GM21360 (cell line): Measurements from ENCODE around the gene LY6G6D.
"Not testable (repeated sequence)": the region's sequence is repeated elsewhere in the genome, so short reads cannot be mapped to it uniquely, and the experiment has no call there.

Experiments
- ATAC-seq: cut with Tn5 transposase; IDR thresholded peaks from one replicate; pipeline ENCODE4 v1.9.1; 2021; ENCODE audit warnings: mild to moderate bottlenecking, moderate library complexity; ENCODE audit not compliant: unreplicated experiment

The LY6G6D gene

DNA sequence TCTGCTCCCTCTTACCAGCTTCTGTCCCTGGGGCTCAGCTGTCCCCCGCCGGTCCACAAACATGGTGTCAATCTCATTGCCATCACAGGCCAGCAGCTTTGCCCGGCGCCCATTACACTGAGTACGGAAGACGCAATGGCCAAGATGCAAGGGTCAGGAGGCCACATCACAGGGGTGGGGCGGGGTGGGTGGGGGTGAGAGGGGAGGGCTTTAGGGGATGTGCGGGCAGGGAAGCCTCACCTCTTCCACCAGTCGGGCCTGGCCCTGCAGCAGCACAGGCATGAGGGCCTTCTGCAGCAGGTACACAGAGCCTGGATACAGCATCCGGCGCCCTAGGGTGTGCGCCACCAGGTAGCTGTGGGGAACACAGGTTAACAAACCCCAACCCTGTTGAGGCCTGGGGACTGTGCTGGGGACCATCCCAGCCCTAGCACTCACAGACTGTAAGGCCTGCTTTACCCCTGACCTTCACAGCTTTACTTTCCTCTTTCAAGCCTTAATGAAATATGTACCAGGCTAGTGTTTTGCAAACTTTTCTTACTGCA is 23.5 kb upstream of the LY6G6D start:
- no peak for ATAC-seq

DNA sequence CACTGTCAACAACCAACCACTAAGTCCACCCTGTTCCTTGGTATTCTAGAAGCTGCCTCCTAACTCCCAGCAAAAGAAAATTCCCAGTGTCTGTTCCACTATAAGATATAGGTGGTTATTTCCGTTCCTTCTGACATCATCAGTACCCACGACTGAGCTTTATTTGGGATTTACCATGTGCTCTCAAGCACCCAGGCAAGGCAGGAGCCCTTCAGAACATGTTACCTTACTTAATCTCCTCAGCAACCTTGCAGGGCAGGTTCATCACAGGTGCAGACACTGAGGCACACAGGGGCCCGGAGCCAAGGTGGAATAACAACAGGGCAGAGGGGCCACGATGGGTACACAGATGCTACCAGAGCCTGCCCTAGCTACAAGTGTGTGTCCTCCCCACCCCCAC is 22.8 kb upstream of the LY6G6D start:
- no peak for ATAC-seq

DNA sequence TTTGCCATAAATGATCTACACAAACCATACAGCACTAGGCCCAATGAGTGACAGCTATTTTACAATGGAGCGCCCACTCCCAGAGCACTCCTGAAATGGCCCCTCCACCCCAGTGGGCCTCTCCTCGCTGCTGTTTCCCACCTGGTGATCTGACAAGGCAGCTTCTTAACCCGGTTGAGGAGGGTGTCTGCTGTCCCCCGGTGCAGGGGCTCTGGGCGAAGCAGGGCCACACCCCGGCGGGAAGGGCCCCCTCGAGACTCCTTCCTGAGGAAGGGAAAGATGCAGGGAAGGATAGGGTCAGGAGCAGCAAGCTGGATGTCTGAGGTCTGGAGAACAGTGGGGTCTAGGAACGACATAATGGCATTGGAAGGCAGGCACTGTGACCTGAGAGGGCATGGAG is 22.3 kb upstream of the LY6G6D start:
- ATAC-seq = no peak

DNA sequence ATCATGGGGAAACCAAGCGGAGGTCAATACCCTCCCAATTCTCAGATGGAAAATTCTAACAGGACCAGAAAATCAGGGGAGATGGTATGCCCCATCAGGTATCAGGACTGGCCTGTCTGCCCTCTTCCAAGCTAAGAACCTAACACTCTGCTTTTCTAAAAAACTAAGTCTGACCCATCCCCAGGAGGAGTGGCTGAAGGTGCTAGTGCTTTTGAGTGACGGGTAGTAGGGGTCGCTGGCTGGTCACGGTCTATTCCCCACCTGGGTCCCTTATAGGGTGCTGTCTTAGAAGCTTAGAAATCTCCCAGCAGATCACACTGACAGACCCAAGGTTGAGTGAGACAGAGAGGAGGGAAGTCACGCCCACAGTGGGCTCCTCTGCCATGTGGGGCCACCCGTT is 21.6 kb upstream of the LY6G6D start:
- no peak for ATAC-seq

DNA sequence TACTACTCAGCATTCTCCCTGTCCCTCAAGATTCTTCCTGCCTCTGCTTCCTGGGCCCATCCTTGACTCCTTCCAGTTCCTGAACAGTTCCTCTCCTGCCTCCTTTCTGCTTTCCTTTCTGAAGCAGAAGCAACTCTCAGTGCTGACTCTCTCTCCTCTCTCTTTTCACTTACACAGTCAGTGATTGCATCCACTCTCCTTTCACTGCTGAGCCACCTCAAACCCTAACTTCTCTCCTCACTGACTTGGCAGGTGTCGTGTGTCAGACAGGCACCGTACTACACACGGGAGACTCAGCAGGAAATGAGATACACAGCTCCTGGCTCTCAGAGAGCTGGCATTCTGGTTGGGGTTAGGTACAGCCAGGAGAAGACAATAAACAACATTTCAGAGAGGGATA is 17.6 kb upstream of the LY6G6D start:
- ATAC-seq = no peak

DNA sequence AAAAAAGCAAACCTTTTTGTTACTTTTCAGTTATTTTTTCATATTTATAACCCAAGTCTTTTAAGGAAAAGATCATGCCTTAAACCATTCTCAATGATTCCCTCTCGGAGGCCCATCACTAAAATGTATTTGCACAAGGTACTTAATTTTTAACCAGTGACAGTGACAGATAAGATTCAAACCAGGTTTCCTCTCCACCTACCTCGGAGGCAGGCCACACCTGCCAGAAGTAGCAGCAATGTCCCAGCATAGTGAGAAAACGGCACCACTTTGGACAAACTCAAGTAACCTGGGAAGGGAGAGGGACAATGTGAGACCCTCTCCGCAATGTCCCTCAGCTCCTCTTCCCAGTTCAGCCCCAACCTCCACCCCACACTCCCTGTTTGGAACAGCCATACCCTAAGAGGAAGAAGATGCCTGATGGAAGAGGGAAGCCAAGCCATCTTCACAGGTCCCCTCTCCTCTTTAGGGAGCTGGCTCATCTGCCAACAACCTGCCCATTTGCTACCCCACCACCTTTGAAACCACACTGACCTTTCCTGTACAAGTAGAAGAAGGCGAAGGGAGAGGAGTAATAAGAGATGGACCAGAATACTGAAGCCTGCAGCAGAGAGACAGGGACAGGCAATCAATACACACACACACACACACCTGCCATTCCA is 14.3 kb upstream of the LY6G6D start:
- ATAC-seq = no peak

DNA sequence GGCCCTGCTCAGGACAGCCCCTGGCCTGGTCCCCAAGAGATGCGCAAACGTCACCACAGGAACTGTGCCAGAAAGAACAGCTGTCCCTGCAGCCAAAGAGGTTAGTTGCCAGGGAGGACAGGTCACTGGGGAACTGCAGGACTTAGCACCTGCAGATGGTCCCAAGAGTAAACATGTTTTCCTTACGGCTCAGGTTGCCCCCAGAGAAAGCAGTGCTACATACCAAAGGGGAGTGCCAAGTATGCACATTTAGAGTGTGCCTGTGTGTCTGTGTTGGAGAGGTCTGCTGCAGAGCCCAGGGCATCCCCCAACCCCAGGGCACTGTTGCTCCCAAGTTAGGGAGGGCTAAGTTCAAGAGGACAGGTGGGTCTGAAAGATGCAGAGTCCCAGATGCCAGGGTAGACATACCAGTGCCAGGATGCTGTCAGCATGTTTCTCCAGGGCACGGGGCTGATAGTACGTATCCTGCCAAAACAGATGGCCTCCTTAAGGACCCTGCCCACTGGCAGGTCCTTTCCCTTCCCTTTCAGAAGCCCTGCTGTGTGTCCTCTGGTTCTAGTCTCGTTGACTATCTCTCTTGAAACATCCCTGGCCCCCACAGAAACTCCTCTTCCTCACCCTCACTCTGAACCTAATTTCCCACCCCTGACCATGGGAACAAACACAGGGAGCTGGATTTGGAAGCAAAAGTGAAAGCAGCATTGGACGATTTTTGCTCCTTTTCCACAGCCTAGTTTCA is 13.3 kb upstream of the LY6G6D start:
- ATAC-seq = no peak

DNA sequence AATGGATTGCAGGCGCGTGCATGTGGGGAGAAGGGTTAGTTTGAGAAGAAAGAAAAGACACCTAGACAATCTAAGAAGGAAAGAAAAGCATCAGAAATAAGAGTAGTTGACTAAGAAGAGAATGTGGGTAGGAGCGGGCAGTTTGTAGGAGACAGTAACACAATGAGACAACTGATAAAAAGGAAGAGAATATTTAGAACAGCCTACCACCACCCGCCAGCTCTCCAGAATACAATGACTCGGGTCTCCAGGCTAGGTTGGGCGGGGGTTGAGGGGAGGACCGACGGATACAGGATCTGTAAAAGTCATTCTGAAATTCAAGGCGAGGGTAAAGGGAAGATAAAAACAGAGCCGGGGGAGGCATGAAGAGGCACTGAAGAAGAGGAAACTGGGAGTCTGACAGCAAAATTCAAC is 12.7 kb upstream of the LY6G6D start:
- no peak for ATAC-seq

DNA sequence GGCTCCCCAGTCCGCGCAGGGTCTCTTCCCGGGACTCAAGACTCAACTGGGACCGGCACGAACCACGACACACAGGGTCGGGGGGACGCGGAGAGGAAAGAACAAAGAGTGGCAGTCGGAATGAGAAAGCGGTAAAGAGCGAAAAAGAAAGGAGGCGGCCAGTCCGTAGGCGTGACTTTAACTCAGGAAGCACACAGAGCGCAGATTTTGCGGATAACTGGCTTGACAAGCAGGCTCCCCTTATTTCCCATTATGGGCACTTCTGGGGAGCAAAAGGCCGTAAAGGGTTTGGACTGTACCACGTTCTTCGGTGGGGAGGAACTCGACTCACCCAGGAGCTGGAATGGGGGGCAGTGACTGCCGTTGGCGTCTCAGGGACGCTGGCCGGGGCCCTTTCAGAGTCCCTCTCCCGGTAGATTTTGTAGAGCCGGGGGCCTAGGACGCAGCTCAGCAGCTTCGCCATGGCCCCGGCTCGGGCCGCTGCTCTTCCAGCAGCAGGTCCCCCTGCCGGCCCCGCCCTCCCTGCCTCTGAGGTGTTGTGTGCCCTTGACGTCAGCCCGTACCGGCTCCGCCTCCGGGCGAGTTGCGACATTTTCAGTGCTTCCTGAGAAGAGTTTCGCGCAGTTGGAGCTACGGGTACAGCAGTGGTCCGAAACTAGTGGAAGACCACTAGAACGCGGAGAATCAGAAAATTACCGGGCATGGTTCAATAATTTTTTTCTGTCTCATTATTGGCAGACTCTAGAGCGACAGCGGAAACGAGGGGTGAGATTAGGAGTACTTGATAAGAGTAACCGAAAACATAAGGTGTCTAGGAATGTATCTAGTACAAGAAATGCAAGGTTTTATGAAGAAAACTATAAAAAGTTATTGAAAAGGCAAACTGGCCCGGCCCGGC is 12.1 kb upstream of the LY6G6D start, which contains the start of gene ABHD16A:
Gene ABHD16A (minus strand): TSS at position 506 of the 898 bp plus-strand sequence. CDS start 43 bp downstream, at position 463.
- ATAC-seq = peak; percentile 71

DNA sequence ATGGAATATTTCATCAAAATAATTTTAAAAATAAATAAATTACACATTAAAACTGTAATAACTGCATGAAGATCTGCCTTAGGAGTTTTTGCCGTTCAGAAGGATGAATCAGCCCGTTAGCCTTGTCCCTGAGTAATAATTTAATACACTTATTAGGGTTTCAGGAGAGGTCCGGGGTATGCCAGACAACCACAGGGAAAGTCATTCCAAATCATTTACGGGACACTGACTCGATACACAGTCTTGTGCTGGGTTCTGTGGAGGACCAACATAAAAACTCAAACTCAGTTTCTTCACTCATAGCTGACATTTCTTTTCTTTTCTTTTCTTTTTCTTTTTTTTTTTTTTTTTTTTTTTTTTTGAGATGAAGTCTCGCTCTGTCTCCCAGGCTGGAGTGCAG is 9.2 kb upstream of the LY6G6D start:
- no peak for ATAC-seq

DNA sequence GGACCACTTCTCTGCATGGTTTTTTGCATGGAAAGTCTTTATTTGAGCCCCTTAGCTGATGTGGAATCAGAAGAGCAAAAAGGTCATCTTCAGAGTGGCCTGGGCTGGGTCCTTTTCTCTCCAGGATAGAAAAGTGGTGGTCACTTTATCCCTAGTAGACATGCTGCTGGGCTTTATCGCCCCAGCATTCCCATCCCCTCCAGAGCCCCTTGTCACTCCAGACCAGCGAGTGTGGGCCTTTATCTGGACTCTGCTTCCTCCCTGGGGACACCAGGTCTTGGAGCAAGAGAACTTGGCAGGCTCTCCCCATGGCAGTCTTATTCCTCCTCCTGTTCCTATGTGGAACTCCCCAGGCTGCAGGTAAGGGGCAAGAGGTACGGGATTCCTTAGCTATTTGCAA is 8.5 kb upstream of the LY6G6D start, which contains the start of gene LY6G6F:
Gene LY6G6F (plus strand): TSS at position 268 of the 400 bp plus-strand sequence. CDS start 41 bp downstream, at position 309.
- ATAC-seq = no peak

DNA sequence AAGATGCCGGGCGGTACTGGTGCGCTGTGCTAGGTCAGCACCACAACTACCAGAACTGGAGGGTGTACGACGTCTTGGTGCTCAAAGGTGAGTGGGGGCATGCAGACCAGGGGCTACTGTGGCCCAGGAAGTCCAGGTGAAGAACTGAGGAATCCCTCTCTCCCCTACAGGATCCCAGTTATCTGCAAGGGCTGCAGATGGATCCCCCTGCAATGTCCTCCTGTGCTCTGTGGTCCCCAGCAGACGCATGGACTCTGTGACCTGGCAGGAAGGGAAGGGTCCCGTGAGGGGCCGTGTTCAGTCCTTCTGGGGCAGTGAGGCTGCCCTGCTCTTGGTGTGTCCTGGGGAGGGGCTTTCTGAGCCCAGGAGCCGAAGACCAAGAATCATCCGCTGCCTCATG is 7.4 kb upstream of the LY6G6D start:
- no peak for ATAC-seq

DNA sequence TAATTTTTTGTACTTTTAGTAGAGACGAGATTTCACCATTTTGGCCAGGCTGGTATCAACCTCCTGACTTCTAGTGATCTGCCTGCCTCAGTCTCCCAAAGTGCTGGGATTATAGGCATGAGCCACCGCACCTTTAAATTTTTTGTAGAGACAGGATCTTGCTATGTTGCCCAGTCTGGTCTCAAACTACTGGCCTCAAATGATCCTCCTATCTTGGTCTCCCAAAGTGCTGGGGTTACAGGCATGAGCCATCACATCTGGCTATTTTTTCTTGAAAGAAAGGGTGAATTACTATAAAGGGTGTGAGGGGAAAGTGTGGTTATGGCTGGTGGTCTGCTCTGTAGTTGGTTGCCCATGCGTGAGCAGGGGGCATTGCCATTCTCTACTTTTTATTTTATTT is 6.9 kb upstream of the LY6G6D start:
- ATAC-seq = no peak

DNA sequence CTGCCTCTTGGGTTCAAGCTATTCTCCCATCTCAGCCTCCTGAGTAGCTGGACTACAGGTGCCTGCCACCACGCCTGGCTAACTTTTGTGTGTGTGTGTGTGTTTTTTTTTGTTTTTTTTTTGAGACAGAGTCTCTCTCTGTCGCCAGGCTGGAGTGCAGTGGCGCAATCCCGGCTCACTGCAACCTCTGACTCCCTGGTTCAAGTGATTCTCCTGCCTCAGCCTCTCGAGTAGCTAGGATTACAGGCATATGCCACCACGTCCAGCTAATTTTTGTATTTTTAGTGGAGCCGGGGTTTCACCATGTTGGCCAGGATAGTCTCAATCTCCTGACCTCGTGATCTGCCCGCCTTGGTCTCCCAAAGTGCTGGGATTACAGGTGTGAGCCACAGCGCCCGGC is 6.0 kb upstream of the LY6G6D start:
- not testable (repeated sequence) for ATAC-seq

DNA sequence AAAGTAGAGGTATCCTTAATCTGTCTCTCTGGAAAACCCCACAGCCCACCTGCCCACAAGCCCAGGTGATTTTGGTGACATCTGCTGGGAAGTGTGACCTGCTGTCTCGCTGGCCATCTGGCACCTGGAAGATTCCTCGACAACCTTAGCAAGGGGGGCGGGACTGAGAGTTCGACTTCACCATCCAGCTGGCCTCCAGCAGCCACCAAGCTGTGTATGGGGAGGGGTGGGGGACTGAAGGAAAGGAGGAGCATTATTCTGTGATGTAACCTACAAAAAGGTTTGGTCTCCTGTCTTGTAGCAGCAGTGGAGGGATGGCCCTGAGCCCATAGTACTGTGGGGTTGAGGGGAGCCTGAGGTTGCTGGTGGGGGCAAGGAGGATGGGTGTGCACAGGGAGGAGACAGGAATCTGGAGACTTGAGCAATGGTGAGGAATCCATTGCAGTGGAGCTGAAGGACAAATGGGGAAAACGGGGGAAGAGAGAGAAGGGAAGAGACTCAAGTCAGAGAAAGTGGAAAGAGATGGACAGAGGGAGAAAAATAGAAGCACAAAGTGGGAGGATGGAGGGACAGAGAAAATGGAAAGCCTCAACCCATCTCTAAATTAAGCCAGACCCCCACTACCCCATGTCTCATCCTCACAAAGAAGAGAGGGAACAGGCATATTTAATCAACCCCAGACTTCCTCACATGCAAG is 4.5 kb upstream of the LY6G6D start:
- no peak for ATAC-seq

DNA sequence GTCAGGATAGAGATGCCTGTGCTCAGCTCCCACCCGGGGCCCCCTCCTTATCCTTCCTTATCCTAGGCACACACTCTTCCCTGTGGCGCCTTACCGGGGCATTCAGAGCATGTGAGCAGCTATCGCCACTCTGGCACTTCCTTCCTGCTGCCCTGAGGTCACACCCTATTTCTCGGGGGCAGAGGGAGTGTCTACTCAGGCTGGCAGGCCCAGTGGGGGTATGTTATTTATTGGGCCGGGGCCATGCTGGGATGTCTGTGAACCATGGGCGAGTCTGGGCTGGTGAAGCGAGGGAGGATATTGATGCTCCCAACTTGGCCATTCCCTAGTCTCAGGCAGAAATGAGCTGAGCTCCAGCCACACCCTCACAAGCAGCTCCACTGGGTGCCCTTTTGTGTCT is 3.9 kb upstream of the LY6G6D start:
- ATAC-seq = no peak

DNA sequence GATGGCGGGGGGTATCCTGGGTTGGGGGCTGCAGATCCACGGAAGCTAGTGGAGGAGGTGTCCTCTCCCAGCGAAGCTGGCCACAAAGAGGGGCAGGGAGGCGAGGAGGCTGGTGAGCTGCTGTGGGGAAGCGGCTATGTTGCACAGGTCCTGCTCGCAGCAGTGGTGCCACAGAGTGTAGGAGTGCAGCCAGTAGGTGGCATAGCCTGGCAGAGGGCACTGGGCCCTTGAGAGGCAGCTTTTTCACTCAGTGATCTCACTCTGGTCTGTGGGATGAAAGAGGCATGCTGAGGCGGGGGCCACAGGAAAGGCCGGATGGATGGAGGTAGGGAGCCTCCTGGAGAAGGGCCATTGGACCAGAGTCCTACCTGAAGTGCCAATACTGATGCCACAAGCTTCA is 2.9 kb upstream of the LY6G6D start:
- ATAC-seq = no peak

DNA sequence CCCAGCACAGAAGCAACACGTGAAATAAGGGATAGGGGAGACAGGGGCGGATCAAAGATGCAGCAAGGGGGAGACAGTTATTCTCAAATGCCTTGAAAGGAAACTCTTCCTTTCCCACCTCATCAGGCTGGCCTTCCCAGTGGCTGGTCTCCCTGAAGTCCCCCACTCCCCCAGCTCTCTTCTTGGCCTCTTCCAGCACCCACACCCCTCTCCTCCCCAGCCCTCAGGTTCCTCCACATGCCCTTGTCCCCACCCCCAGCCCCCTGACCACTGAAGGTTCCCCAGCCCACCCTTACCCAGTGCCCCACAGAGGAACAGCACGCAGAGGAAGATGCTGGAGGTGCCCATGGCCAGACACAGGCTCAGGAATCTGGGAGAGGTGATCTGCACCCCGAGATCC is 1.7 kb upstream of the LY6G6D start:
- no peak for ATAC-seq

DNA sequence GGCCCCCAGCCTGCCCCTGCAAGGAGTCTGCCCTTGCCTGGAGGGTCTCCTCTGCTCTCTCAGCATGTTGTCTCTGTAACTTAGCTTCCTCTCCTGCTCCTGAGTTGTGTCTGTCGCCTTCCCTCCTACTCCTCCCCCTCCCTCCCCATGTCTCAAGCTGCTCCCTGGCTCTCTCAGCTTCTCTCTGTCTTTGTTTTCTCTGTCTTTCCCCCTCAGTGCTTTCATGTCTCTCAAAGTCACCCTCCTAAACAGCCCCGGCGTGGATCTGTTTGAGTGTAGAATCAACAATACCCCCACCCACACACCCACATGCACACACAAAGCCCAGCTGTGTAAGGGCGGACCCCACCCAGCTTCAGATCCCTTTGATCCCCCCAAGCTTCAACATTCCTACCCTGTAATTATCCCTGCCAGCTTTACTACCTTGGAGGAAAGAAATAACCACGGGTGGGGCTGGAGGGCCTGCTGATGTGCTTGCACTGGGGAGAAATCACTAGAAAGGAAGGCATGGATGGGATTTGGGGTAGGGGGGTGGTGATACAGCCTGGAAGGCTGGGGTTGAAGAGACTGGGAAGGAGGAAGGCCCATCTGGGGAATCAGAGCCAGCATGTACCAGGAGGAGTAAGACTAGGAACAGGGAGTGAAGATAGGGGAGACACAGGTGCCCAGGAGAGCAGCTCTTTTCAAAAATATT is 1.0 kb upstream of the LY6G6D start:
- ATAC-seq = no peak
